ENCODE results near the gene ZFAND2A.
"Not testable (repeated sequence)": the region's sequence is repeated elsewhere in the genome, so short reads cannot be mapped to it uniquely, and the experiment has no call there.

The ZFAND2A gene

DNA sequence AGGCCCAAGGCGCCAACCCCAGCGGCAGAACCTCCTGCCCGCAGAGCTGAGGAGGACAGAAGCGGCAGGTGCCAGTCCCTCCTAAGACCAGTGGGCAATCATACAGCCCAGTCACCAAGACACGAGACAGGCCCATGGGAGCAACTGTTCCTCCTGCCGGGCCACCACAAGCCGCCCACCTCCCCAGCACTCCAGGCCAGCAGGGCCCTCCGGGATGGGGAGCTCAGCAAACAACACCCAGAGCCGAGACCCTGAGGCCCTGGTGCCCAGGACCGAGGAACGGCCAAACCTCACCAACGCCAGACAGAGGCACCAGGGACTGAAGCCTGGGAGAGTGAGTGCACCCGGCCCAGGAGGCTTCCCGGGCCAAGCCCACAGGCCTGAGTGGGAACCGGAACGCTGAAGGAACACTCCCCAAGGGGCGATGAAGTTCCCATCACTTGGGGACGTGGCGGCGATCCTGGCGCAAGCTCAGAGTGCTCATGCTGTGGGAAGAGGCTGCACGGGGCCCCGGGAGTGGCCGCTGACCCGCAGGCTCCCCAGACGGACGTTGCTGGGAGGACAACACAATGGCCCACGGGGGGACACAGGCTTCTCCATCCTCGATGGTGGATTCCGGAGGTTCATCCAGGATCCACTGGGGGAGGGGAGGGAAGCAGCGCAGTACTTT lies 37.0 kb downstream of the ZFAND2A start:
- Mint-ChIP-seq H3K27ac (ENCODE audit: low read depth) (no peak overlapping the region), H3K27me3 (no peaks in the 10 kb centered on the region), H3K4me3 (no peak overlapping the region), H3K4me1 (no peaks in the 10 kb centered on the region), H3K9me3 (no peaks in the 10 kb centered on the region), H3K36me3 (ENCODE audit: insufficient read depth) (peaks cover 5% of the 10 kb centered on the region)
- DNase-seq (ENCODE audit: low spot score in 2 of 2) (no peak), ATAC-seq (replicated peaks; ENCODE audit: extremely low read depth, poor library complexity, severe bottlenecking) (no peak)

DNA sequence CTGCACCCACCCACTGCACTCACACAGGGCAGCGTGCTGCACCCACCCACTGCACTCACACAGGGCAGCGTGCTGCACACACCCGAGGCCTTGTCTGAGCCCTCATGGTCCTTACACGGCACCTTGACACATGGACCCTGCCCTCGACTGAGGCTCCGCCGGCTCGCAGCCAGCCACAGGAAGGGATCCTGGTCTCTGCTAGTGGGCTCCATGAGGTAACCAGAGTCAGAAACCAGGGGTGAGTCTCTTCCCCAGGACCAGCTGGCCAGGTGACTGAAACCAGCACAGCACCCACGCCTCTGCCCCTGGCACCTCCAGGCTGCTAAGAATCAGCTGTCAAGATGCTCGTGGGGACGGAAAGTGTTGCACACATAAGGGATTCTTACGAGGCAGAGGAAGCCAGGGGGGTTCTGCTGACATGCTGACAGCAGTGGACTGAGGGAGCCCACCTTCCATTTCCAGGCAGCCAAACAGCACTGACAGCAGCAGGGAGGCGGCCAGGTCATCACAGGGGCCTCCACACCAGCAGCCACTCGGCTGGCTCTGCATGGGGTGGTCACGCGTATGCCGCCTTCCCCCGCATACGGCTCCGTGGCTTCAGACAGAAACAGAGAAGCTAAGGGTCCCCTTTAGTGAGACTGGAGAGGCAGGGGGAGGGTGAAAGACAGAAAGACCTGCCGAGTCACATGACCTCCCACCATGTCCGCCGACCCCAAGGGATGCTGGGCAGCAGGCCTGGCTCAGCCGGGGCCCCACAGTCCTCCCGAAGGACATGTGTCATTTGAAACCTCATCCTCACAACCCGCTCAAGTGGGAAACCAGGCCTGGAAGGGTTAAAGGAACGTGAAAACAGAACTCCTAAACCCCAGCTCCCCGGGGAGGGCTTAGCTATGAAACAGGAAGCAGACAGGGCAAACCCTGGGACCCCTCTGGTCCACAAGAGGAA lies 37.8 kb downstream of the ZFAND2A start:
- H3K27ac Mint-ChIP-seq (ENCODE audit: low read depth) = no peak overlapping the region
- H3K27me3 Mint-ChIP-seq = no peaks in the 10 kb centered on the region
- no peak for DNase-seq (ENCODE audit: low spot score in 2 of 2)
- H3K36me3 Mint-ChIP-seq (ENCODE audit: insufficient read depth) = peaks cover 5% of the 10 kb centered on the region
- H3K9me3 Mint-ChIP-seq = no peaks in the 10 kb centered on the region
- no peak for ATAC-seq (replicated peaks; ENCODE audit: extremely low read depth, poor library complexity, severe bottlenecking)
- H3K4me3 Mint-ChIP-seq = no peak overlapping the region
- H3K4me1 Mint-ChIP-seq = no peaks in the 10 kb centered on the region

DNA sequence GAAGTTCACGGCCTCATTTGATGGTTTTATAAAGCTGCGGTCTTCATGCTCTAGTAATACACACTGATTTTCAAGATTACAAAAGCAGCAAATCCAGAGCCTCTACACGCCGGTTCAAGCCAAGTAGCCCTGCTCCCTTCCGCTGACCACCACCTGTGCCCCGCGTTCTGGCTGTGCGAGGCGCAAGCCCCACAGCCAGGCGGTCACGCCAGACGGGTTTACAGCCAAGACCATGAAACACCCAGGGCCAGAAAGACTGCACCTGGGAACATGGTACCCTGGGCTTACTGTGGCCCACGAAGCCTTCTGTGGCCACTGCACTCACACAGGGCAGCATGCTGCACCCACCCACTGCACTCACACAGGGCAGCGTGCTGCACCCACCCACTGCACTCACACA lies 38.5 kb downstream of the ZFAND2A start:
- Mint-ChIP-seq H3K4me1 (no peaks in the 10 kb centered on the region), H3K4me3 (no peak overlapping the region), H3K36me3 (ENCODE audit: insufficient read depth) (no peaks in the 10 kb centered on the region), H3K27me3 (no peaks in the 10 kb centered on the region), H3K9me3 (no peaks in the 10 kb centered on the region), H3K27ac (ENCODE audit: low read depth) (no peak overlapping the region)
- no peak for ATAC-seq (replicated peaks; ENCODE audit: extremely low read depth, poor library complexity, severe bottlenecking)
- no peak for DNase-seq (ENCODE audit: low spot score in 2 of 2)

DNA sequence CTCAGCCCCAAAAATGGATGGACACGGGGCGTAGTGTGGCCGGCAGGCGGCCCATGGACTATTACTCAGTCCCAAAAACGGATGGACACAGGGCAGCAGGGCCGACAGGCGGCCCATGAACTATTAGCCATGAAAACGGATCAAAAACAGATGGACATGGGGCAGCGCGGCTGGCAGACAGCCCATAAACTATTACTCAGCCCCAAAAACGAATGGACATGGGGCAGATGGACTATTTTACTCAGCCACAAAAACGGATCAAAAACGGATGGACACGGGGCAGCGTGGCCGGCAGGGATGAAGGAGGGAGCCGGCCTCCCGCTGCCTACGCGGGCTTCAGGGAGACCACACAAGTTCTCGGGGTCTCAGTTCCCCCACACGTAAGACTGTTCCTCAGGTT lies 39.2 kb downstream of the ZFAND2A start:
- Mint-ChIP-seq H3K27ac (ENCODE audit: low read depth) (no peak overlapping the region), H3K4me1 (no peaks in the 10 kb centered on the region), H3K27me3 (no peaks in the 10 kb centered on the region), H3K36me3 (ENCODE audit: insufficient read depth) (no peaks in the 10 kb centered on the region), H3K4me3 (no peak overlapping the region), H3K9me3 (no peaks in the 10 kb centered on the region)
- DNase-seq (ENCODE audit: low spot score in 2 of 2) (no peak), ATAC-seq (replicated peaks; ENCODE audit: extremely low read depth, poor library complexity, severe bottlenecking) (no peak)

DNA sequence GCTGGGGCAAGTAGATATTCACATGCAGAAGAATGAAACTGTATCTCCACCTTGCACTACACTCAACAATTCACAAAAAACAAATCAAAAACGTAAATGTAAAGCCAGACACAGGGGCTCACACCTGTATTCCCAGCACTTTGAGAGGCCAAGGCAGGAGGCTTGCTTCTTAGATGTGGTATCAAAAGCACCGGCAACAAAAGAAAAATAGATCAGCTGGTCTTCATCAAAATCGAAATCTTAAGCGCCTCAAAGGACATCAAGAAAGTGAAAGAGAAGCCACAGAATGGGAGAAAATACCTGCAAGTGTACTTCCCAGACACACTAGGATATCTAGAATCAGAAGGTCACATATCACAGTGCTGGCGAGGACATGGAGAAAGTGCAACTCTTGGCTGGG lies 40.8 kb downstream of the ZFAND2A start:
- Mint-ChIP-seq H3K27ac (ENCODE audit: low read depth) (no peak overlapping the region), H3K4me3 (no peak overlapping the region), H3K27me3 (no peaks in the 10 kb centered on the region), H3K9me3 (no peaks in the 10 kb centered on the region), H3K4me1 (no peaks in the 10 kb centered on the region), H3K36me3 (ENCODE audit: insufficient read depth) (no peaks in the 10 kb centered on the region)
- no peak for ATAC-seq (replicated peaks; ENCODE audit: extremely low read depth, poor library complexity, severe bottlenecking)
- DNase-seq (ENCODE audit: low spot score in 2 of 2) = no peak

DNA sequence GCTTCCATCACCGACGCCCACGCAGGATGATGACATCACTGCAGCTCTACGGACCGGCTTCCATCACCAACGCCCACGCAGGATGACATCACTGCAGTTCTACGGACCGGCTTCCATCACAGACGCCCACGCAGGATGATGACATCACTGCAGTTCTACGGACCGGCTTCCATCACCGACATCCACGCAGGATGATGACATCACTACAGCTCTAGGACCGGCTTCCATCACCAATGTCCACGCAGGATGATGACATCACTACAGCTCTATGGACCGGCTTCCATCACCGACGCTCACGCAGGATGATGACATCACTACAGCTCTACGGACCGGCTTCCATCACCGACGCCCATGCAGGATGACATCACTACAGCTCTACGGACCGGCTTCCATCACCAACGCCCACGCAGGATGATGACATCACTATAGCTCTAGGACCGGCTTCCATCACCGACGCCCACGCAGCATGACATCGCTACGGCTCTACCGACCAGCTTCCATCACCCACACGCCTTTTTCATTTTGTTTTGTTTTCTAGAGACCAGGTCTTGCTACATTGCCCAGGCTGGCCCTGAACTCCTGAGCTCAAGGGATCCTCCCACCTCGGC lies 42.6 kb downstream of the ZFAND2A start:
- ATAC-seq (replicated peaks; ENCODE audit: extremely low read depth, poor library complexity, severe bottlenecking) (no peak), DNase-seq (ENCODE audit: low spot score in 2 of 2) (no peak)
- no peaks in the 10 kb centered on the region for H3K27me3 Mint-ChIP-seq
- no peaks in the 10 kb centered on the region for H3K4me1 Mint-ChIP-seq
- no peaks in the 10 kb centered on the region for H3K36me3 Mint-ChIP-seq (ENCODE audit: insufficient read depth)
- H3K4me3 Mint-ChIP-seq = no peak overlapping the region
- no peaks in the 10 kb centered on the region for H3K9me3 Mint-ChIP-seq
- H3K27ac Mint-ChIP-seq (ENCODE audit: low read depth) = peak overlapping the region; percentile 24

DNA sequence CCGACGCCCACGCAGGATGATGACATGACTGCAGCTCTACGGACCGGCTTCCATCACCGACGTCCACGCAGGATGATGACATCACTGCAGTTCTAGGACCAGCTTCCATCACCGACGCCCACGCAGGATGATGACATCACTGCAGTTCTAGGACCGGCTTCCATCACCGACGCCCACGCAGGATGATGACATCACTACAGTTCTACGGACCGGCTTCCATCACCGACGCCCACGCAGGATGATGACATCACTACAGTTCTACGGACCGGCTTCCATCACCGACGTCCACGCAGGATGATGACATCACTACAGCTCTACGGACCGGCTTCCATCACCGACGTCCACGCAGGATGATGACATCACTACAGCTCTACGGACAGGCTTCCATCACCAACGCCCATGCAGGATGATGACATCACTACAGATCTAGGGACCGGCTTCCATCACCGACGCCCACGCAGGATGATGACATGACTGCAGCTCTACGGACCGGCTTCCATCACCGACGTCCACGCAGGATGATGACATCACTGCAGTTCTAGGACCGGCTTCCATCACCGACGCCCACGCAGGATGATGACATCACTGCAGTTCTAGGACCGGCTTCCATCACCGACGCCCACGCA lies 43.5 kb downstream of the ZFAND2A start:
- H3K36me3 Mint-ChIP-seq (ENCODE audit: insufficient read depth) = not testable (repeated sequence)

DNA sequence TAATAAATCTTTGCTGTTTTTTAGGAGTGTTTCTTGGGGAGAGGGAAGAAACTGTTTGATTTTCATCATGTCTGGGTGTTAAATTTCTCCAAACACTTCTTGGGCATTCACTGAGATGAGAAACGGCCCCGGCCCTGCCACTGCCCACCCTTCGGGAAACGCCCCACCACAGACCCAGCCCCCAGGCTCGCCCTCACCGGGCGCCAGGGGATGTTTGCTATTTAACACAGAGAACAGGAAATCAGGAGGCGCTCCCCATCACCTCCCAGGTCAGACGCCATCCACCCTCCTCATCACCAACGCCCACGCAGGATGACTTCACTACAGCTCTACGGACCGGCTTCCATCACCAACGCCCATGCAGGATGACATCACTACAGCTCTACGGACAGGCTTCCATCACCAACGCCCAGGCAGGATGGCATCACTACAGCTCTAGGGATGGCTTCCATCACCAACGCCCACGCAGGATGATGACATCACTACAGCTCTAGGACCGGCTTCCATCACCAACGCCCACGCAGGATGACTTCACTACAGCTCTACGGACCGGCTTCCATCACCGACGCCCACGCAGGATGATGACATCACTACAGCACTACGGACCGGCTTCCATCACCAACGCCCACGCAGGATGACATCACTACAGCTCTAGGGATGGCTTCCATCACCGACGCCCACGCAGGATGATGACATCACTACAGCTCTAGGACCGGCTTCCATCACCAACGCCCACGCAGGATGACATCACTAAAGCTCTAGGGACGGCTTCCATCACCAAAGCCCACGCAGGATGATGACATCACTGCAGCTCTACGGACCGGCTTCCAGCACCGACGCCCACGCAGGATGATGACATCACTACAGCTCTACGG lies 44.6 kb downstream of the ZFAND2A start:
- ATAC-seq (replicated peaks; ENCODE audit: extremely low read depth, poor library complexity, severe bottlenecking); H3K36me3 Mint-ChIP-seq (ENCODE audit: insufficient read depth); H3K4me1 Mint-ChIP-seq; DNase-seq (ENCODE audit: low spot score in 2 of 2); H3K27me3 Mint-ChIP-seq; H3K9me3 Mint-ChIP-seq; H3K27ac Mint-ChIP-seq (ENCODE audit: low read depth); H3K4me3 Mint-ChIP-seq: not testable (repeated sequence)

More for the DNA sequence above, 43.5 kb downstream of the ZFAND2A start:
- H3K4me1 Mint-ChIP-seq; H3K4me3 Mint-ChIP-seq; DNase-seq (ENCODE audit: low spot score in 2 of 2); H3K27ac Mint-ChIP-seq (ENCODE audit: low read depth); H3K9me3 Mint-ChIP-seq; ATAC-seq (replicated peaks; ENCODE audit: extremely low read depth, poor library complexity, severe bottlenecking); H3K27me3 Mint-ChIP-seq: not testable (repeated sequence)

DNA sequence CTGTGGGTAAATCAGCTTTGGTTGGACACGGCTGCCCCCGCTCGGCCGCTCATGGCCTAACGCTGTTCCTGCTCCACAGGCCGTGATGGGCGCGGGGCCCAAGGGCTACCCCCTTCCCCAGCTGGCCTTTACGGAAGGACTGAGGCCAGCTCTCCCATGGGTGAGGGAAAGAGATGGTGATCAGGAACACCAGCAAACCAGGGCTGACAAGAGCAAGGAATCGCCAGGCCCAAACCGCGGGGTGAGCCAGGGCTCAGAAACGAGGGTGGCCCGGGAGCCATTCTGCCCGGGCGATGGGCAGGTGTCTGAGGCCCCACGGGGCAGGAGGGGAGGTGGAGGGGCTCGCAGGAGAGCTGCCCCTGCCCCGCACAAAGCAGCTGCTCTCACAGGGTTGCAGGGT lies 45.5 kb downstream of the ZFAND2A start:
- H3K4me3 Mint-ChIP-seq = no peak overlapping the region
- H3K9me3 Mint-ChIP-seq = no peaks in the 10 kb centered on the region
- ATAC-seq (replicated peaks; ENCODE audit: extremely low read depth, poor library complexity, severe bottlenecking) = no peak
- no peak overlapping the region for H3K27ac Mint-ChIP-seq (ENCODE audit: low read depth)
- H3K4me1 Mint-ChIP-seq = no peaks in the 10 kb centered on the region
- no peak for DNase-seq (ENCODE audit: low spot score in 2 of 2)
- H3K27me3 Mint-ChIP-seq = no peaks in the 10 kb centered on the region
- H3K36me3 Mint-ChIP-seq (ENCODE audit: insufficient read depth) = no peaks in the 10 kb centered on the region

DNA sequence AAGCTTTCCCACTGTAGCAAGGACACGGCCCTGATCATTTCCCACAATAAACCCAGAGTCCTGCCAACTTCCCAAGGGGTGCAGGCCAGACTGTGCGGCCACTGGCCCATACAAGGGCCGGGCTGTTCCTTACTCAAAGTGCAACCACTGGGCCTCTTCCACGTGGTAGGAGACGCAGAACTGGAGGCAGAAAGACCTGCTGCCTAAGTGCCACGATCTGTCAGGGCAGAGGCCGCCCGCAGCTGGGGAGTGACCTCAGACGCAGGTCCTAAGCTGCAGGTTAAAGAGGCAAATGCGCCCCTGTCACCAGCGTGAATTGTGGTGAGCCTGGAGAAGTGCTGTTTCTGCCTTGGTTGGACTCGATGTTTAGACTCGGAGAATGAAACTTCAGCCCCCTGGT lies 45.9 kb downstream of the ZFAND2A start:
- no peaks in the 10 kb centered on the region for H3K4me1 Mint-ChIP-seq
- ATAC-seq (replicated peaks; ENCODE audit: extremely low read depth, poor library complexity, severe bottlenecking) = no peak
- no peak for DNase-seq (ENCODE audit: low spot score in 2 of 2)
- H3K36me3 Mint-ChIP-seq (ENCODE audit: insufficient read depth) = no peaks in the 10 kb centered on the region
- H3K9me3 Mint-ChIP-seq = no peaks in the 10 kb centered on the region
- H3K27ac Mint-ChIP-seq (ENCODE audit: low read depth) = no peak overlapping the region
- H3K4me3 Mint-ChIP-seq = no peak overlapping the region
- H3K27me3 Mint-ChIP-seq = no peaks in the 10 kb centered on the region

DNA sequence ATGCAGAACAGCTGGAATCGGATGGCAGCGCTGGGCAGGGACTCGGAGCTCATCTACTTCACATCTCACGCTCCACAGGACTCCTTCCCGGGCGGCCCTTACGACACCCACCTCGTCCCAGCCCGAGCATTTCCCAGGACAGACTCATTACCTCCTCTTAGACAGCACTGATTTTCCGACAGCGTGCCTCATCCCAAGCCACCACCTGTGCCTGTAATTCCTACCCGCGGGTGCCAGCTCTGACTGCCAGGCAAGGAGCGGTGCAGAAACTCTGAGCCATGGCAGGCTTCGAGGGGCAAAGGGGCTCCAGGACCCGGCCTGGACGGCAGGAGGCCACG lies 46.5 kb downstream of the ZFAND2A start:
- Mint-ChIP-seq H3K4me1 (no peaks in the 10 kb centered on the region), H3K36me3 (ENCODE audit: insufficient read depth) (no peaks in the 10 kb centered on the region), H3K9me3 (no peaks in the 10 kb centered on the region), H3K4me3 (no peak overlapping the region), H3K27ac (ENCODE audit: low read depth) (no peak overlapping the region), H3K27me3 (no peaks in the 10 kb centered on the region)
- no peak for DNase-seq (ENCODE audit: low spot score in 2 of 2)
- ATAC-seq (replicated peaks; ENCODE audit: extremely low read depth, poor library complexity, severe bottlenecking) = no peak
